Measurements from ENCODE around the gene GPR42. TPM values are rescaled to one million over a fixed set of nuclear protein-coding genes. Genes with fewer than 3 reads are reported as not detected.
"Not testable (repeated sequence)": the region's sequence is repeated elsewhere in the genome, so short reads cannot be mapped to it uniquely, and the experiment has no call there.

Gene GPR42
- total RNA-seq, 4 donors from 2014 or later, result not detected

GRCh38 chr19:35355791-35356460, 14.9 kb upstream of the GPR42 start:
- intact Hi-C loops (cut with DNase I; ENCODE audit: low total_unique reads), result loop anchor here (10.0 kb wide), 1 partner anchor 139 kb away; the partner anchor contains the start of gene KRTDAP
- 47 to 53% methylated on average over 6 of the region's 6 CpGs for WGBS, 2 donors
- peak in 1 of 2 donors; percentile 59 for DNase-seq (ENCODE audit: low spot score in 2 of 2)
- H3K4me3 ChIP-seq (ENCODE audit: low read depth, poor library complexity, severe bottlenecking), result no peak overlapping the region
- TF ChIP-seq CTCF (IDR thresholded peaks at IDR 0.05) (no peak), POLR2A (IDR thresholded peaks at IDR 0.05) (no peak)

- TF ChIP-seq CTCF (IDR thresholded peaks at IDR 0.05), result no peak
- no peak for TF ChIP-seq POLR2A (IDR thresholded peaks at IDR 0.05)
- peak; percentile 28 to 67 for DNase-seq (ENCODE audit: low spot score in 2 of 2)
- intact Hi-C loops (cut with DNase I; ENCODE audit: low total_unique reads), result loop anchor here (10.0 kb wide), 1 partner anchor 137 kb away; the partner anchor contains the start of gene KRTDAP
Observed at GRCh38 chr19:35357867-35358573, 12.8 kb upstream of the GPR42 start, which contains the start of gene FFAR3. TSS of gene FFAR3 (plus strand) at chr19:35358460. CDS start at chr19:35358891, 431 bp downstream.

GRCh38 chr19:35358834-35359233, 12.0 kb upstream of the GPR42 start:
- 80% methylated on average over 12 of the region's 16 CpGs; no CpG with 5 or more reads in 1 of the 2 donors for WGBS, 2 donors
- H3K4me3 ChIP-seq (ENCODE audit: low read depth, poor library complexity, severe bottlenecking), result not testable (repeated sequence)
- intact Hi-C loops (cut with DNase I; ENCODE audit: low total_unique reads), result loop anchor here (10.0 kb wide), 1 partner anchor 136 kb away; the partner anchor contains the start of gene KRTDAP
- peak in 1 of 2 donors; percentile 43 for DNase-seq (ENCODE audit: low spot score in 2 of 2)

More at GRCh38 chr19:35357867-35358573, 12.8 kb upstream of the GPR42 start, which contains the start of gene FFAR3:
- no peak within 1 kb of the TSS for H3K4me3 ChIP-seq (ENCODE audit: low read depth, poor library complexity, severe bottlenecking)
- WGBS, 2 donors, result 29 to 33% methylated on average over 17 of the region's 18 CpGs

GRCh38 chr19:35359395-35359794, 11.5 kb upstream of the GPR42 start:
- not testable (repeated sequence) for H3K4me3 ChIP-seq (ENCODE audit: low read depth, poor library complexity, severe bottlenecking)
- DNase-seq (ENCODE audit: low spot score in 2 of 2), result peak in 1 of 2 donors; percentile 61
- intact Hi-C loops (cut with DNase I; ENCODE audit: low total_unique reads), result loop anchor here (10.0 kb wide), 1 partner anchor 135 kb away; the partner anchor contains the start of gene KRTDAP
- 88 to 95% methylated on average over 15 to 20 of the region's 21 CpGs for WGBS, 2 donors

GRCh38 chr19:35360081-35360480, 10.8 kb upstream of the GPR42 start:
- H3K4me3 ChIP-seq (ENCODE audit: low read depth, poor library complexity, severe bottlenecking); intact Hi-C loops (cut with DNase I; ENCODE audit: low total_unique reads): not testable (repeated sequence)
- DNase-seq (ENCODE audit: low spot score in 2 of 2), result peak in 1 of 2 donors; percentile 39
- WGBS, 2 donors, result 75 to 83% methylated on average over 2 of the region's 5 CpGs

- no peak overlapping the region for H3K4me3 ChIP-seq (ENCODE audit: low read depth, poor library complexity, severe bottlenecking)
- intact Hi-C loops (cut with DNase I; ENCODE audit: low total_unique reads), result no loop called here
- TF ChIP-seq CTCF (IDR thresholded peaks at IDR 0.05) (no peak), POLR2A (IDR thresholded peaks at IDR 0.05) (no peak)
- DNase-seq (ENCODE audit: low spot score in 2 of 2), result peak in 1 of 2 donors; percentile 34
- WGBS, 2 donors, result 39 to 69% methylated on average over 5 of the region's 5 CpGs
Observed at GRCh38 chr19:35360880-35361420, 9.9 kb upstream of the GPR42 start.
